Activated T-helper 2 cell treated with anti-CD3 and anti-CD28 coated beads, Interferon-gamma antibody, Interleukin-2, Interleukin-4, amounts not matched to agents 10 μg/mL and 5 μg/mL and 100 μg/mL, durations not matched to agents 14 hours and 24 hours and 36 hours (primary cell): ENCODE results near the gene MVB12B. TPM values are rescaled to one million over a fixed set of nuclear protein-coding genes. Genes with fewer than 3 reads are reported as not detected.

ENCODE experiments used
- DNase-seq: peaks from one replicate; pipeline ENCODE4 v3.0.0; 2021; ENCODE audit warnings: low spot score
- H3K27ac Mint-ChIP-seq: one replicate; pipeline ENCODE4 v1.8.0; 2021; ENCODE audit warnings: mixed read lengths
- H3K27me3 Mint-ChIP-seq: one replicate; pipeline ENCODE4 v1.8.0; 2021; ENCODE audit warnings: low read depth, mixed read lengths
- H3K36me3 Mint-ChIP-seq: one replicate; pipeline ENCODE4 v1.8.0; 2021; ENCODE audit warnings: low read depth, mixed read lengths
- H3K4me1 Mint-ChIP-seq: one replicate; pipeline ENCODE4 v1.8.0; 2021; ENCODE audit warnings: low read depth, mixed read lengths
- H3K4me3 Mint-ChIP-seq: one replicate; pipeline ENCODE4 v1.8.0; 2021; ENCODE audit warnings: low read depth, mild to moderate bottlenecking, moderate library complexity, mixed read lengths
- H3K9me3 Mint-ChIP-seq: one replicate; pipeline ENCODE4 v1.8.0; 2021; ENCODE audit warnings: mixed read lengths
- intact Hi-C: fragments of 100-400 bp; cut with micrococcal nuclease; formaldehyde crosslinking; loops from one replicate; pipeline ENCODE4 v1.15.1; 2023
- total RNA-seq: library from RNA; stranded (reverse); gene quantifications from 2 replicates; pipeline ENCODE4 v1.2.3, GENCODE V29; 2022

MVB12B gene
- total RNA-seq, 1 donor from 2014 or later = 0.50 TPM

- H3K9me3 Mint-ChIP-seq = no peaks in the 10 kb centered on the region
- no peak overlapping the region for H3K4me3 Mint-ChIP-seq
- no peaks in the 10 kb centered on the region for H3K36me3 Mint-ChIP-seq
Observed at GRCh38 chr9:126431077-126431742, 104.6 kb downstream of the MVB12B start.

GRCh38 chr9:126432659-126433058 is 106.0 kb downstream of the MVB12B start:
- no peak overlapping the region for H3K27ac Mint-ChIP-seq
- DNase-seq = no peak
- no peaks in the 10 kb centered on the region for H3K36me3 Mint-ChIP-seq
- intact Hi-C loops = no loop called here
- H3K4me3 Mint-ChIP-seq = no peak overlapping the region
- peaks cover 58% of the 10 kb centered on the region for H3K27me3 Mint-ChIP-seq
- H3K9me3 Mint-ChIP-seq = no peaks in the 10 kb centered on the region
- no peaks in the 10 kb centered on the region for H3K4me1 Mint-ChIP-seq

More at GRCh38 chr9:126431077-126431742, 104.6 kb downstream of the MVB12B start:
- no peaks in the 10 kb centered on the region for H3K4me1 Mint-ChIP-seq
- DNase-seq = no peak
- H3K27ac Mint-ChIP-seq = no peak overlapping the region
- peaks cover 61% of the 10 kb centered on the region for H3K27me3 Mint-ChIP-seq
- intact Hi-C loops = no loop called here

DNA sequence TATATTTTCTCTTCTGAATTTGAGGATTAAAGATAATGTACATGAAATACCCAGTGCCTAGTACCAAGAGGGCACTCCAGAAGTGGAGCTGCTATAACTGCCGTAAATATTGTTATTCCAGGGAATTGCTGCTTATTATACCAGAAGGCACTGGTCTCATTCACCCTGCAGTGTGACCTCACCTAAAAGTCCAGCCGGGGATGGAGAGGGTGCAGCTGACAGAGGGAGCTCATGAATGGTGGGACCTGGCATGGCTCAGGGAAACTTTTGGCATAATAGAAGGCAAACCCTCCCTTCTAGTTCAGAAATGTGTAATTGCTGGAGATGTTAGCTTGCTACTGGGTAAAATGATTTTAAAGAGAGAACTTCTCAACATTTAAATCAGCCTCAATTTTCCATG is 108.5 kb downstream of the MVB12B start:
- no peak for DNase-seq
- Mint-ChIP-seq H3K27me3 (peaks cover 41% of the 10 kb centered on the region), H3K36me3 (no peaks in the 10 kb centered on the region), H3K27ac (no peak overlapping the region), H3K4me3 (no peak overlapping the region), H3K4me1 (peaks cover 14% of the 10 kb centered on the region), H3K9me3 (no peaks in the 10 kb centered on the region)
- intact Hi-C loops = no loop called here

DNA sequence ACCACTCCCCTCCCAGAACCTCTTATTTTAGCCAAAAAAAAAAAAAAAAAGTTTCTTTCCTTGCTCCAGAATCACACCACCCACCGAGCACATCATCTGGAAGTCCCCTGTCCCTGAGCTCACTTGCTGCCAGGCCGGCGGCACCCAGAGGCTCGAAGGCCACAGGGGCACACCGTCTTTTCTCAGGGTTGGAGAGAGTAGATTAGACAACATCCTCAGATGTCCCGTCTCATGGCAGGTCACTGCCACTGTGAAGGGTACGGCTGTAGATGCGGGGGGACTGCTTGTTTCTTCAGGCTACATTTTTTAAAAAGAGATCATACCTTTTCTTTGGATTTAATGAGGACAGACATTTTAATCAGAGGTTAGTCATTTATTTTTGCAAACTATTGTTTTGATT is 109.0 kb downstream of the MVB12B start:
- Mint-ChIP-seq H3K27me3 (peaks cover 39% of the 10 kb centered on the region), H3K4me1 (peaks cover 14% of the 10 kb centered on the region), H3K9me3 (no peaks in the 10 kb centered on the region), H3K4me3 (no peak overlapping the region), H3K27ac (no peak overlapping the region), H3K36me3 (no peaks in the 10 kb centered on the region)
- intact Hi-C loops = no loop called here
- no peak for DNase-seq

GRCh38 chr9:126436545-126437267 is 110.1 kb downstream of the MVB12B start:
- H3K27me3 Mint-ChIP-seq = peaks cover 38% of the 10 kb centered on the region
- intact Hi-C loops = no loop called here
- H3K9me3 Mint-ChIP-seq = no peaks in the 10 kb centered on the region
- no peak overlapping the region for H3K27ac Mint-ChIP-seq
- DNase-seq = no peak
- peaks cover 14% of the 10 kb centered on the region for H3K4me1 Mint-ChIP-seq
- H3K4me3 Mint-ChIP-seq = no peak overlapping the region
- H3K36me3 Mint-ChIP-seq = no peaks in the 10 kb centered on the region

DNA sequence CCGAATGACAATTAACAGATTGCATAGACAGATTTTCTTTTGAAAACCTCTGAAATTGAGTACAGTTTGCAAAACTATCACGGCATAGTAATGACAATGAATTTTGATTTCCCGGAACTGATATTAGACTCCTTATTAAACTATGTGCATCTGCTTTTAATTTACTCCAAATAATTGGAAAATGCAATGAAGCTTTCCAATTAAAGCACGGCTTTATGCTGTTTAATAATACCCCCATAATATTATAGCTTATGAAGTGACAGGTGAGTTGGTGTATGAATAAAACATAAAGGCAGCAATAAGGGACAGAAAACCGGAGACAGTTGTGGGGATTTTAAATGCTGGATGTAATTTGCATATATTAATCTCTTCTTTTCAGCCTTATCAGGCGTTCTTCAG is 110.6 kb downstream of the MVB12B start:
- intact Hi-C loops = no loop called here
- no peak for DNase-seq

GRCh38 chr9:126437701-126438100 is 111.1 kb downstream of the MVB12B start:
- H3K4me3 Mint-ChIP-seq = no peak overlapping the region
- no peak for DNase-seq
- H3K27ac Mint-ChIP-seq = no peak overlapping the region
- peaks cover 33% of the 10 kb centered on the region for H3K27me3 Mint-ChIP-seq
- intact Hi-C loops = loop anchor here (2.0 kb wide), 1 partner anchor 33 kb away; no protein-coding TSS in a partner anchor
- peaks cover 14% of the 10 kb centered on the region for H3K4me1 Mint-ChIP-seq
- H3K9me3 Mint-ChIP-seq = no peaks in the 10 kb centered on the region
- no peaks in the 10 kb centered on the region for H3K36me3 Mint-ChIP-seq

More for the DNA sequence above, 110.6 kb downstream of the MVB12B start:
- Mint-ChIP-seq H3K27me3 (peaks cover 33% of the 10 kb centered on the region), H3K36me3 (no peaks in the 10 kb centered on the region), H3K4me1 (peaks cover 14% of the 10 kb centered on the region), H3K27ac (no peak overlapping the region), H3K4me3 (no peak overlapping the region), H3K9me3 (no peaks in the 10 kb centered on the region)

DNA sequence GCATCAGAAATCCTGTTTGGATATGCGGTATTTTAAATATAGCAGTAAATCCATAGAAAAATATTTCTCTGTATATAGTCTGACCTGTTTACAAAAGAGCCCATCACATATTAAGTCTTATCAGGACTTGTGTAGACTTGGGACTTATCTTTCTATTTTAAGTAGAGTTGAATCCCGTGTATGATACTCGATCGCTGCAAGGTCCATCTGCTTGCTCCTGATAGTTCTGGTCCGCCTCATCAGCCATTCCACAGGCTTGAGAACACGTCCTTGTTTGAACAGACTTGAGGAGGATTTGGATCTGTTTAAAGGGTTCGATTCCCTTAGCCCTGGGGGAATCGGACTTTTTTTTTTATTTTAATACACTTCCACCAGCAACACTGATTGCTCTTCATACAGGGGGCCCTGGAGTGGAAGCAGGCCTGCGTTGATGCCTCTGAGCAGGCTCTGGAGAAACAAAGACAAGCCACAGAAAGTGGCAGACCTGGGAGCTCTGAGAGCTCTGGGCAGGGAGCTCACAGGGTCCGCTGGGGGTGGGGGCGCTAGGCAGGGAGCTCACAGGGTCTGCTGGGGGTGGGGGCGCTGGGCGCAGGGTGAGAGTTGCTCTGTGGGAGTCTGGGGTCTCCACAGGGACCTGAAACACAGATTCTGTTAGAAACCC is 112.2 kb downstream of the MVB12B start:
- peaks cover 32% of the 10 kb centered on the region for H3K27me3 Mint-ChIP-seq
- H3K9me3 Mint-ChIP-seq = no peaks in the 10 kb centered on the region
- no peak overlapping the region for H3K27ac Mint-ChIP-seq
- intact Hi-C loops = loop anchor here (1.0 to 2.0 kb wide), 2 partner anchors 32 to 42 kb away; no protein-coding TSS in a partner anchor
- peaks cover 14% of the 10 kb centered on the region for H3K4me1 Mint-ChIP-seq
- H3K4me3 Mint-ChIP-seq = no peak overlapping the region
- H3K36me3 Mint-ChIP-seq = no peaks in the 10 kb centered on the region
- no peak for DNase-seq

GRCh38 chr9:126439402-126439765 is 112.8 kb downstream of the MVB12B start:
- no peak for DNase-seq
- Mint-ChIP-seq H3K27ac (no peak overlapping the region), H3K4me1 (peaks cover 15% of the 10 kb centered on the region), H3K27me3 (peaks cover 28% of the 10 kb centered on the region), H3K4me3 (no peak overlapping the region), H3K9me3 (no peaks in the 10 kb centered on the region), H3K36me3 (no peaks in the 10 kb centered on the region)
- intact Hi-C loops = loop anchor here (1.0 to 2.0 kb wide), 2 partner anchors 31 to 42 kb away; no protein-coding TSS in a partner anchor

GRCh38 chr9:126439883-126440653 is 113.4 kb downstream of the MVB12B start:
- H3K36me3 Mint-ChIP-seq = no peaks in the 10 kb centered on the region
- H3K27me3 Mint-ChIP-seq = peaks cover 23% of the 10 kb centered on the region
- DNase-seq = no peak
- intact Hi-C loops = loop anchor here (1.0 to 2.0 kb wide), 2 partner anchors 31 to 43 kb away; no protein-coding TSS in a partner anchor
- H3K4me3 Mint-ChIP-seq = no peak overlapping the region
- H3K27ac Mint-ChIP-seq = no peak overlapping the region
- H3K9me3 Mint-ChIP-seq = no peaks in the 10 kb centered on the region
- peaks cover 17% of the 10 kb centered on the region for H3K4me1 Mint-ChIP-seq

GRCh38 chr9:126440940-126441339 is 114.3 kb downstream of the MVB12B start:
- no peak overlapping the region for H3K4me3 Mint-ChIP-seq
- intact Hi-C loops = no loop called here
- no peak overlapping the region for H3K27ac Mint-ChIP-seq
- DNase-seq = no peak
- no peaks in the 10 kb centered on the region for H3K9me3 Mint-ChIP-seq
- H3K27me3 Mint-ChIP-seq = peaks cover 18% of the 10 kb centered on the region
- H3K4me1 Mint-ChIP-seq = peaks cover 17% of the 10 kb centered on the region
- no peaks in the 10 kb centered on the region for H3K36me3 Mint-ChIP-seq

GRCh38 chr9:126442636-126443035 is 116.0 kb downstream of the MVB12B start:
- Mint-ChIP-seq H3K4me3 (no peak overlapping the region), H3K27ac (no peak overlapping the region), H3K9me3 (no peaks in the 10 kb centered on the region), H3K27me3 (peaks cover 8% of the 10 kb centered on the region), H3K4me1 (peaks cover 17% of the 10 kb centered on the region), H3K36me3 (no peaks in the 10 kb centered on the region)
- no peak for DNase-seq
- intact Hi-C loops = no loop called here
